Motor neuron (in vitro differentiated cells): ENCODE data around the gene CAPS. TPM values are rescaled to one million over a fixed set of nuclear protein-coding genes. Genes with fewer than 3 reads are reported as not detected.

Experiments used
- ATAC-seq, 8 experiments: fragments of 200-7000 bp; cut with Tn5 transposase; replicated peaks in 6 of 8; 2 replicates each; pipeline ENCODE4 v1.8.0; 2021; ENCODE audit warnings: mild to moderate bottlenecking in 8 of 8, moderate library complexity in 8 of 8
- H3K27ac ChIP-seq, 2 donors: fragments of 250-450 bp; sonication (Bioruptor Pico); 2 replicates each; pipeline ENCODE4 v1.9.0; 2021; ENCODE audit warnings: antibody characterized with exemption in 2 of 2, mild to moderate bottlenecking in 2 of 2, moderate library complexity in 1 of 2
- H3K4me1 ChIP-seq, 2 donors: fragments of 250-450 bp; sonication (Bioruptor Pico); replicated peaks in 1 of 2; 2 replicates each; pipeline ENCODE4 v1.6.1; 2021; ENCODE audit warnings: antibody characterized with exemption in 2 of 2, mild to moderate bottlenecking in 2 of 2, moderate library complexity in 1 of 2
- H3K4me3 ChIP-seq, 5 donors: fragments of 250-450 bp; sonication (Bioruptor Pico); 2 replicates each; pipeline ENCODE4 v1.9.0; 2021; ENCODE audit warnings: antibody characterized with exemption in 5 of 5, mild to moderate bottlenecking in 5 of 5, moderate library complexity in 4 of 5
- WGBS, 10 experiments: fragments of 450-650 bp; shearing (Covaris generic); methylation state at CpG; one replicate each; pipeline ENCODE4 v1.0.0; 2022; 5-methylcytosine and 5-hydroxymethylcytosine counted together
- in situ Hi-C, 9 experiments: fragments of 400-800 bp; cut with MboI; loops; one replicate each; pipeline ENCODE4 v1.15.0; 2021; ENCODE audit warnings: low sequenced_read_pairs in 9 of 9, low pct_unique_long_range_greater_than_20kb in 2 of 9; ENCODE audit not compliant: unreplicated experiment in 9 of 9
- total RNA-seq, 8 experiments: library from RNA; unstranded; fragments of 300-600 nt; gene quantifications; 2 replicates each; pipeline versions ENCODE4 v1.2.3 to v1.2.4, GENCODE V29; 2022

The CAPS gene
- total RNA-seq, 8 experiments from 2014 or later = 3.1 to 62.5 (median 8.0) TPM

GRCh38 chr19:5933391-5934068 is 19.5 kb downstream of the CAPS start:
- Histone ChIP-seq H3K27ac (no peak overlapping the region), H3K4me3 (no peak overlapping the region), H3K4me1 (no peaks in the 10 kb centered on the region)
- 70 to 100% (median 85%) methylated on average over 1 to 8 of the region's 20 CpGs; no CpG with 5 or more reads in 6 of the 10 experiments for WGBS, 10 experiments
- in situ Hi-C loops = no loop called here
- ATAC-seq = no peak

GRCh38 chr19:5934069-5934401 is 20.0 kb downstream of the CAPS start:
- no peak for ATAC-seq
- in situ Hi-C loops = no loop called here
- 40 to 100% (median 100%) methylated on average over 1 to 3 of the region's 5 CpGs; no CpG with 5 or more reads in 4 of the 10 experiments for WGBS, 10 experiments
- no peak overlapping the region for H3K27ac ChIP-seq
- no peak overlapping the region for H3K4me3 ChIP-seq
- H3K4me1 ChIP-seq = no peaks in the 10 kb centered on the region

DNA sequence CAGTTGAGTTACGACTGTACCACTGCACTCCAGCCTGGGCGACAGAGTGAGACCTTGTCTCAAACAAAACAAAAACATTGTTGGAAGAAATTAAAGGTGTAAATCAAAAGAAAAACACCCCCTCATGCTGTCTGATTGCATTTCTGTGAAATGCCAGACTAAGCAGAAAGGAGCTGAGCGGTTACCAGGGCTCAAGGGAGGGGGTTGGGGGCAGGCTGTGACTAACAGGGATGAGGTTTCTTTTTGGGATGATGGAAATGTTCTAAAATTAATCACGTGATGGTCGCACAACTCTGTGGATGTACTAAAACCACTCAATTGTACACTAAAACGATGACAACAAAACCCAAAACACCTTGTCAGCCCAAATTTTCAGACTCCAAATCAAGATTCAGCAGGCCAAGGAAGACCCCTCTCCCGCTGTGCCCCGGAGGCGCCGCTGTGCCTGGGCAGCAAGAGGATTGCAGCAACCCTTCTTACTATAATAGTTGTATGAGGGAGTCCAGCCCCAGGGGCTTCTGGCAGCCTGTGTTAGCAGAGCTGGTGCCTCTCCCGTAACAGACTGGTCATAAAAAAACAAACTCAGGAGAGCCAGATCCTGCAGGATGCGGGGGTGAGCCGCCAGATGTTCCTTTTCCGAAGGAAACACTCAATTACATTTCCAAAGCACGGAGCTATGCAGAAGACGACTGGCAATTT is 20.9 kb downstream of the CAPS start:
- H3K4me3 ChIP-seq = no peak overlapping the region
- H3K27ac ChIP-seq = no peak overlapping the region
- WGBS, 10 experiments = 15 to 95% (median 82%) methylated on average over 4 to 15 of the region's 16 CpGs; no CpG with 5 or more reads in 2 of the 10 experiments
- no peaks in the 10 kb centered on the region for H3K4me1 ChIP-seq
- in situ Hi-C loops = no loop called here
- peak in 3 of 8 experiments; percentile 36 to 91 (median 57) for ATAC-seq

- peak in 5 of 8 experiments; percentile 23 to 79 (median 76) for ATAC-seq
- no peaks in the 10 kb centered on the region for H3K4me1 ChIP-seq
- 0 to 100% (median 74%) methylated on average over 1 to 20 of the region's 25 CpGs; no CpG with 5 or more reads in 1 of the 10 experiments for WGBS, 10 experiments
- no peak overlapping the region for H3K4me3 ChIP-seq
- in situ Hi-C loops = no loop called here
- H3K27ac ChIP-seq = no peak overlapping the region
Observed at GRCh38 chr19:5935473-5936291, 21.6 kb downstream of the CAPS start.

- ATAC-seq = peak in 2 of 8 experiments; percentile 52 to 67
- Histone ChIP-seq H3K4me1 (no peaks in the 10 kb centered on the region), H3K4me3 (no peak overlapping the region), H3K27ac (no peak overlapping the region)
- in situ Hi-C loops = no loop called here
- WGBS, 10 experiments = 79 to 96% (median 83%) methylated on average over 1 to 6 of the region's 9 CpGs; no CpG with 5 or more reads in 6 of the 10 experiments
Observed at GRCh38 chr19:5936292-5936592, 22.2 kb downstream of the CAPS start.

GRCh38 chr19:5937550-5937949 is 23.5 kb downstream of the CAPS start:
- H3K4me1 ChIP-seq = peaks cover 0 to 12% of the 10 kb centered on the region in 2 donors
- WGBS, 10 experiments = 60 to 100% (median 85%) methylated on average over 1 to 8 of the region's 10 CpGs; no CpG with 5 or more reads in 4 of the 10 experiments
- no peak overlapping the region for H3K4me3 ChIP-seq
- in situ Hi-C loops = no loop called here
- no peak overlapping the region for H3K27ac ChIP-seq
- ATAC-seq = no peak

- ATAC-seq = no peak
- WGBS, 10 experiments = 91 to 100% (median 99%) methylated on average over 1 to 10 of the region's 21 CpGs; no CpG with 5 or more reads in 1 of the 10 experiments
- no peak overlapping the region for H3K27ac ChIP-seq
- in situ Hi-C loops = no loop called here
- peaks cover 7 to 27% of the 10 kb centered on the region in 2 donors for H3K4me1 ChIP-seq
- no peak overlapping the region for H3K4me3 ChIP-seq
Observed at GRCh38 chr19:5940260-5941208, 26.5 kb downstream of the CAPS start.

GRCh38 chr19:5941673-5942072 is 27.6 kb downstream of the CAPS start:
- in situ Hi-C loops = no loop called here
- no peak overlapping the region for H3K27ac ChIP-seq
- WGBS, 10 experiments = 73 to 100% (median 81%) methylated on average over 1 to 7 of the region's 11 CpGs; no CpG with 5 or more reads in 2 of the 10 experiments

GRCh38 chr19:5943045-5943444 is 29.0 kb downstream of the CAPS start:
- WGBS, 10 experiments = 28 to 83% (median 64%) methylated on average over 1 to 9 of the region's 10 CpGs; no CpG with 5 or more reads in 1 of the 10 experiments
- peaks cover 16 to 27% of the 10 kb centered on the region in 2 donors for H3K4me1 ChIP-seq
- H3K4me3 ChIP-seq = no peak overlapping the region
- in situ Hi-C loops = no loop called here
- ATAC-seq = no peak
- H3K27ac ChIP-seq = no peak overlapping the region

More at GRCh38 chr19:5941673-5942072, 27.6 kb downstream of the CAPS start:
- Histone ChIP-seq H3K4me3 (no peak overlapping the region), H3K4me1 (peaks cover 7 to 27% of the 10 kb centered on the region in 2 donors)
- no peak for ATAC-seq

- in situ Hi-C loops = no loop called here
- 33 to 100% (median 72%) methylated on average over 1 to 7 of the region's 10 CpGs; no CpG with 5 or more reads in 2 of the 10 experiments for WGBS, 10 experiments
- ATAC-seq = peak in 5 of 8 experiments; percentile 43 to 59 (median 49)
- Histone ChIP-seq H3K27ac (no peak overlapping the region), H3K4me3 (no peak overlapping the region), H3K4me1 (peaks cover 16 to 27% of the 10 kb centered on the region in 2 donors)
Observed at GRCh38 chr19:5943623-5944022, 29.6 kb downstream of the CAPS start.

GRCh38 chr19:5947435-5947834 is 33.4 kb downstream of the CAPS start:
- ATAC-seq = peak in 7 of 8 experiments; percentile 36 to 71 (median 51)
- in situ Hi-C loops = no loop called here
- Histone ChIP-seq H3K4me1 (peaks cover 39% of the 10 kb centered on the region in 2 donors), H3K27ac (no peak overlapping the region), H3K4me3 (no peak overlapping the region)
- WGBS, 10 experiments = 58 to 100% (median 73%) methylated on average over 1 to 5 of the region's 13 CpGs; no CpG with 5 or more reads in 2 of the 10 experiments
